Colon (tissue), 2 donors: ENCODE results near the gene TPGS1.

Experiments used
- FAIRE-seq: peaks from 2 replicates; lab custom pipeline; 2012; peaks lifted over from hg19 to GRCh38; lab: Jason Lieb, UNC
- donor health status: control.
- donor health status: control.

TPGS1 gene, protein sequence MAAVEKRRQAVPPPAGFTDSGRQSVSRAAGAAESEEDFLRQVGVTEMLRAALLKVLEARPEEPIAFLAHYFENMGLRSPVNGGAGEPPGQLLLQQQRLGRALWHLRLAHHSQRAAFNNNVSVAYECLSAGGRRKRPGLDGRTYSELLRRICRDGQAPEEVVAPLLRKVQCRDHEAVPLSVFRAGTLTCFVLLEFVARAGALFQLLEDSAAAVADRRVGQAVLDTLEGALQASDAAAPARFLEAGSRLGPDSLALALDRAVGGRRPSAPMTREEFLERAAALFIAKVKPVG

DNA sequence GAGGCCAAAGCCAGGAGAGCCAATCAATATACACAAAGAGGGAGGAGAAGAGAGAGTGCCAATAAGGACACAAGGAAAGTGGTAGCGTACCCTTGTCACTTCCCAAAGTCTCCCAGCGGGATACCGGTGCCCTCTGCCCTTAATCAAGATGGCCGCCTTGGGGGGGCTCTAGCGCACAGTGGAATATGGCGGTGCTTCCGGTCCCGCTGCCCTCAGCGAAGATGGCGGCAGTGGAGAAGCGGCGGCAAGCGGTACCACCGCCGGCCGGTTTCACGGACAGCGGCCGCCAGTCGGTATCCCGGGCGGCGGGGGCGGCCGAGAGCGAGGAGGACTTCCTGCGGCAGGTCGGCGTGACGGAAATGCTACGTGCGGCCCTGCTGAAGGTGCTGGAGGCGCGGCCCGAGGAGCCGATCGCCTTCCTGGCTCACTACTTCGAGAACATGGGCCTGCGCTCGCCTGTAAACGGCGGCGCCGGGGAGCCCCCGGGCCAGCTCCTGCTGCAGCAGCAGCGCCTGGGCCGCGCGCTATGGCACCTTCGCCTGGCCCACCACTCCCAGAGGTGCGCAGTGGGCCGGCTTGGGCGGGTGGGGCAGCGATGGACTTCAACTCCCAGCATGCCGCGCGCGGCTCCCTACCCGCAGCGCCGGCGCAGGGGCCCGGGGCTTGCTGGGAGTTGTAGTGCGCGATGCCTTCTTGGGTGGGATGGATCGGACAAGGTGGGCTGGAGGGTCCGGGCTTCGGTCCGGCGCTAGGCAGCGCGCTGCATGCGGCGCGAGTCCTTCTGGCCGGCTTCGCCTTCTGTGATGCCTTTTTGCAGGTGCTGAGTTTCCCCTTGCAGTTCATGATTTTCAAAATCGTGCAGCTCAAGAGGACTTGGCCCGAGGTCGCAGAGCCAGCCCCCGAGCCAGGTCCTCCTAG lies at the start of gene TPGS1:
TPGS1 (plus strand) TSS at position 212 of the 918 bp plus-strand sequence; CDS start at position 222, 10 bp downstream.
- no peak for FAIRE-seq

DNA sequence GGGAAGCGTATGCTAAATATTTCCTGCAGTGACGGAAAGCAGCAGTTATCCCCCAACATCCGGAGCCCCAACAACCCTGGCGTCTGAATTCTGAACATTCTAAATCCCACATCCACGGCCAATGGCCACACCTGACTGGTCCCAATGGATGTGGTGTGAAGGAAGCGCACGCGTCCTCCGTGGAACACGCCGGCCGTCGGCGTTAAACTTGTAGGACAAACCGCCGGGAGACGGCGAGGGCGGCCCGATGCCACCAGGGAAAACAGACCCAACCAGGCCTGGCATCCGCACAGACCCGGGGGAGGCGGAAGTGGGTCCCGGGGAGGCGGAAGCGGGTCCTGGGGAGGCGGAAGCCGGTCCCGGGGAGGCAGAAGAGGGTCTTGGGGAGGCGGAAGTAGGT lies 49.7 kb upstream of the TPGS1 start:
- FAIRE-seq, result no peak

DNA sequence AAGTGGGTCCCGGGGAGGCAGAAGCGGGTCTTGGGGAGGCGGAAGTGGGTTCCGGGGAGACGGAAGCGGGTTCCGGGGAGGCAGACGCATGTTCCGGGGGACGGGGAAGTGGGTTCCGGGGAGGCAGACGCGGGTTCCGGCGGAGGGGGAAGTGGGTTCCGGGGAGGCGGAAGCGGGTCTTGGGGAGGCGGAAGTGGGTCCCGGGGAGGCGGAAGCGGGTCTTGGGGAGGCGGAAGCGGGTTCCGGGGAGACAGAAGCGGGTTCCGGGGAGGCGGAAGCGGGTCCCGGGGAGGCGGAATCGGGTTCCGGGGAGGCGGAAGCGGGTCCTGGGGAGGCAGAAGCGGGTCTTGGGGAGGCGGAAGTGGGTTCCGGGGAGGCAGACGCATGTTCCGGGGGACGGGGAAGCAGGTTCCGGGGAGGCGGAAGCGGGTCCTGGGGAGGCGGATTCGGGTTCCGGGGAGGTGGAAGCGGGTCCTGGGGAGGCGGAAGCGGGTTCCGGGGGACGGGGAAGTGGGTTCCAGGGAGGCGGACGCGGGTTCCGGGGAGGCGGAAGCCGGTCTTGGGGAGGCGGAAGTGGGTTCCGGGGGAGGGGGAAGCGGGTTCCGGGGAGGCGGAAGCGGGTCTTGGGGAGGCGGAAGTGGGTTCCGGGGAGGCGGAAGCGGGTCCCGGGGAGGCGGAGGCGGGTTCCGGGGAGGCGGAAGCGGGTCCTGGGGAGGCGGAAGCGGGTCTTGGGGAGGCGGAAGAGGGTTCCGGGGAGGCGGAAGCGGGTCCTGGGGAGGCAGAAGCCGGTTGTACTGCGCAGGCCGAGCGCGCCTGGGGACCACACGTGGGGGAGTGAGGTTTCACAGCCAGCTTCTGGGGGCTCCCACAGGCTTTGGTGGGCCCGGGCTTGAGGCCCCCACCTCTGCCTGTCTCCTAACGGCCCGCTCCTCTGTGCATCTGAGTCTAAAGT lies 48.9 kb upstream of the TPGS1 start:
- FAIRE-seq, result no peak

DNA sequence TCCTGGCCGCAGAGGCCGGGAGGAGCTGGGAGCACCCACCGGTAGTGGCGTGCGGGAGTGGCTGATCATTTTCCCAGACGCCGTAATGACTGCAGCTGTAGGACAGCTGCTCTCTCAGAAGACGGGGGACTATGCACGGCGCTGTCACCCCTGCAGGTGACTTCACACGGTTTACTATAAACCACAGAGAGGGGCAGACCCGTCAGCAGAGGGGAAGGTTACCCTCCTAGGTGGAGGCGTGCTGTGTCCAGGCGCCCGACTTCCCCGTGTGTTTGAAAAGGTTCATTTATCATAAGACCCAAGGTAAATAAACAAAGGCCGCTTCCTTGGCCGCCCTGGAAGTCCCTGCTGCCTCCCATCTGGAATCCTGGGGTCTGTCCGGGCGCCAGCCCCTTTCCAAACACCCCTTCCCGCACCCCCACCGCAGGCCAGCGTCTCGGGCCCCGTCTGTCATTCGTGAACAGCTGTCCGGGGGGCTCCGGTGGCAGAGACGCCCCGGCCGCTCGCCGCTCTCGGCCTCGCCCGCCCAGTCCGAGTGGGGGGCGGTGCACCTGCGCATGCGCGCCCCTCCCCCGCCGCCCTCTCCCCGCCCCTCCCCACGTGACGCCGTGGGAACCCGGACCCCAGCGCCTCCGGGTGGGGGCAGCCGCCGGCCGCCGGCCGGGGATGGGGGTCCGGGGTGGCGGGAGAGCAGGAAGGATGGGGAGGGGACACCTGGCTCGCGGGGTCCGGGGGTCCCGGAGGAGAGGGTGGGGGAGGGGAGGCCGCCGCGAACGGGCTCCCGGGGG lies 47.4 kb upstream of the TPGS1 start:
- FAIRE-seq, result no peak

DNA sequence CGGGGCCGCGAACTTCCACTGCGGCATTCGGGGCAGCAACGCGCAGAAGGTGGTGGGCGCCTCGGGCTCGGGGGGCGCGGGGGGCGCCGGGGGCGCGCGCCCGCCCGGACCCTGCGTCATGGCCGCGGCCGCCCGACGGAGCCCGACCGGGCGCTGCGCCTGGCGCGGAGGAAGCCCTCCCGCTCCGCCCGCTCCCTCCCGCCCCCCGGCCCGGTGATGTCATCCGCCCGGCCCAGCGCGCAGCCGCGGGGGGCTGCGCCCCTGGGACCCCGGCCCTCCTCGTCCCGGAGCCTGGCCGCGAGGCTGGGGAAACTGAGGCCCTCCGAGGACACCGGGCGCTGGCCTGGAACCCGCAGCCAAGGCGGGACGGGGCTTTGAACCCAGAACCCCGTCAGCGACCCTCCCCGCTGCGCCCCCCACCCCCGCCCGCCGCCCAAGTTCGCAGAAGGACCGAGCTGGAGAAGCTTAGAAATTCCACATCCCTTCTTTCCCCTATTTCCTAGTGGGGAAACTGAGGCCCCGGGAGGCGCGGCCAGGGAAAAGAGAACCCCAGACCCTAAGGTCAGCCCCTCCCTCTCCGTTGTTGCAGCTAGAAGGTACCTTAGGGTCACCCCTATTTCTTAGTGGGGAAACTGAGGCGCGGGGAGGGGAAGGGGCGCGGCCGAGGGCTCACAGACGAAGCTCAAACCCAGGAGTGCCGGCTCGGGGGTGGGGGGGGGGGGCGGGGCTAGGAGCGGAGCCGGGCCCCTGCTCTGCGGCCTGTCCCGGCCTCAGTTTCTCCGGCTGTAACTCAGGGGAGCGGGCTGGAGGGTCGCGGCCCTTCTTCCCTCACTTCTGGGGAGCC lies 46.2 kb upstream of the TPGS1 start, which contains the start of gene SHC2:
SHC2 (minus strand) TSS at position 157 of the 844 bp plus-strand sequence; CDS start at position 120, 37 bp downstream.
- no peak for FAIRE-seq

DNA sequence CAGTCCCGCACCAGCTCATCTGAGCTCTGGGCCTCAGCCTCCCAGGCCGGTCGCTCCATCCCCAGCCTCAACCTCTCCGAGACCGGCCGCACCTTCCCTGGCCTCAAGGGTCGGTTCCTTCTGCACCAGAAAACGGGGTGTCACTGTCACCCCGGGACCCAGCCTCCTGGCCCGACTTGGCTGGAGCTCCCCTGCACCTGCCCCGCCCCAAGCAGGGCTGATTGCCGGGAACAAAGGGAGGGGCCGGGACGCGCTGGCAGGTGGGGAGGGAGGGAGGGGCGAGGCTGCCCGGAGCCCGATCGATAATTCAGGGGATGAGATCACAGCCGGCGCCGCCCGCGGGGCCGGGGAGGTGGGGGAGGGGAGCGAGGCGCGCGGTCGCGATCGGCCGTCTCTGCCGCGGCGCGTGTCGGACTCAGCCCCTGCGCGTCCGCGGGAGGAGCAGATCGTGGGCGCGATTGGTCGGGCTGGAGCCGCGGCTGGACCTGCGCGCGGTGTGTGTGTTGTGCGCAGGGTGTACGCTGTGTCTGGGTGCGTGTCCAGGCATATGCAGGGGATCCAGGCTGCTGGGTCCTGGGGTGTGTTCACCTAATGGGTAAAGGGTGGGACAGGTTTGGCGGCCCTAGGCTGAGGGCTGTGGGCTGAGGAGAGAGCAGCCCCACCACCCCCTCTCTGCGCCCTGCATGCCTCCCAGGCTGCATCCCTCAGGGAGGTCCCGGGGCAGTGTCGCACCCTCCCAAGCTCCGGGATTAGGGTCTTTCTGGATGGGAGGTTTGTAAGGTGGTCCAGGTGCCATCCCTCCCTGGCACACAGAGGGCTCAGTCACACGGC lies 45.4 kb upstream of the TPGS1 start:
- FAIRE-seq, result no peak

DNA sequence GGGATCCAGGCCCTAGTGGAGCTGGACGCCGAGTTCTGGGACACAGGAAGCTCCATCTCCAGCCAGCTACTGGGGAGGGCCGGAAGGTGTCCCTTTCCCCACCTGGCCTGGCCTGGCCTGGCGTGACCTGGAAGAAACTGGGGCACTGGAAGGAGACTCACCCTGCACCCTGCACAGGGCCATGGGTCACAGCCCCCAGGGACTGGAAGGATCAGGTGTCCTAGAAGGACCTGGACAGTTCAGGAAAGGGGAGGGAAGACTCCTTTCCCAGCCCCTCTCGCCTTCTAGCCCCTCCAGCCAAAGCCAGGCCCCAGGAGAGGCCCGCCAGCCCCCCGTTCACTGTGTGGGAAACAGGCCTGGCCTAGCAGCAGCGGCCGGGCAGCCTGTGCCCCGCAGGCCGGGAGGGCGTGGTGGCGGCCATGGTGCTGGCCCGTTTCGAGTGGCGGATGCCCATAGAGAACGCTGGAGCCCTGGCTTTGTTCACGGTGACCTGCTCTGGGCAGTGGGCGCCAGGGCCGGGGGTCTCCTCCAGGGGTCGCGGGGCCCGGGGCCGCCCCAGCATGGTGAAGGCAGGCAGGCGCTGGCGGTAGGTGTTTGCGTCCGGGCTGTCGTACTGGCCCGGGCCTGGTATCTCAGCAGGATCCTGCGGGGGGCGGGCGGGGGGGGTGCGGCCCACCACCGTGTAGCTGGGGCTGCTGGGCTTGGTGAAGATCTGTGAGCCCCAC lies 43.7 kb upstream of the TPGS1 start:
- FAIRE-seq, result no peak

DNA sequence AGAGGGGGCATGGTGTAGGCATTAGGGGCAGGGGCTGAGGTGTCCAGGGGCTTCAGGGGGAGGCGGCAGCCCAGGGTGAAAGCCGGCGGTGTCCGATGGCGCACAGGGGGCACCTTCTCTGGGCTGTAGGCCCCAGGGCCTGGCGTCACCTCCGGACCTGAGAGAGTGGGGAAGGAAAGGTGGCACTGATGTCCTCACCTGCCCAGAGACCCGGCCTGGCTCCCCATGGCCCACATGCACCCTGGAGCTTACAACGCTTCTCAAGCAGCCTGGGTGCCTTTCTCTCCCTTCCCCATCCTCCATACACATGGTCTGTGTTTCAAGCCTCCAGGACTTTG lies 43.1 kb upstream of the TPGS1 start:
- no peak for FAIRE-seq

DNA sequence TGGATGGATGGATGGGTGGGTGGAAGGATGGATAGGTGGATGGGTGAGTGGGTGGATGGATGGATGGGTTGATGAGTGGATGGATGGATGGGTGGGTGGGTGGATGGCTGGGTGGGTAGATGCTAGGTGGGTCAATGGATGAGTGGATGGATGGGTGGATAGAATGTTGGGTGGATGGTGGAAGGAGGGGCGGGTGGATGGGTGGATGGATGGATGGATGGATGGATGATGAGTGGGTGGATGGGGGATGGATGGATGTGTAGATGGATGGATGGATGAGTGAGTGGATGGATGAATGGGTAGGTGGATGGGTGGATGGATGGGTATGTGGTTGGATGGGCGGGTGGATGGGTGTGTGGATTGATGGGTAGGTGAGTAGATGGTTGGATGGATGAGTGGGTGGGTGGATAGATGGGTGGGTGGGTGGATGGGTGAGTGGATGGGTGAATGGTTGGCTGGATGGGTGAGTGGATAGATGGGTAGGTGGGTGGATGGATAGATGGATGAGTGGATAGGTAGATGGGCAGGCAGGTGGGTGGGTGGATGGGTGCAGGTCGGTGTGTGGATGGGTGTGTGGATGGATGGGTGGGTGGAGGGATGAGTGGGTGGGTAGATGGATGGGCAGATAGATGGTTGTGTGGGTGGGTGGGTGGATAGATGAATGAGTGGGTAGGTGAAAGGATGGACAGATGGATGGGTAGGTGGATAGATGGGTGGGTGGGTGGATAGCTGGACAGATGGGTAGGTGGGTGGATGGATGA lies 42.1 kb upstream of the TPGS1 start:
- no peak for FAIRE-seq

DNA sequence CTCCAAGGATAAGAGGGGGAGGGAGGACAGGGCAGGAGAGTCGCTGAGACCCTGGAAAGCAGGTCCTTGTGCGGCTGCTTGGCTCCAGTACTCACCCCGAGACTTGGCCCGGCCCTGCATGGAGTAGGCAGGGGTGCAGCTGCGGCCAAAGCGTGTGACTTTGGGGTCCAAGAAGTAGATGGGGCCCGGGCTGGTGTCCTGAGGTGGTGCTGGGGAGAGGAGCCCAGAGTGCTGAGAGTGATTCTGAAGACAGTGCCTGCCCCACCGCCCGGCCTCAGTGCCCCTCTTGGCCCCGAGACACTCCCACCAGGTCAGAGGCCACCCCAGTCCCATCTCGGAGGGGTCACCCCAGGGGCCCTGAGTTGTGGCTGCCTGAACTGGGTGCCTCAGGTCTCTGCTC lies 39.7 kb upstream of the TPGS1 start:
- no peak for FAIRE-seq

DNA sequence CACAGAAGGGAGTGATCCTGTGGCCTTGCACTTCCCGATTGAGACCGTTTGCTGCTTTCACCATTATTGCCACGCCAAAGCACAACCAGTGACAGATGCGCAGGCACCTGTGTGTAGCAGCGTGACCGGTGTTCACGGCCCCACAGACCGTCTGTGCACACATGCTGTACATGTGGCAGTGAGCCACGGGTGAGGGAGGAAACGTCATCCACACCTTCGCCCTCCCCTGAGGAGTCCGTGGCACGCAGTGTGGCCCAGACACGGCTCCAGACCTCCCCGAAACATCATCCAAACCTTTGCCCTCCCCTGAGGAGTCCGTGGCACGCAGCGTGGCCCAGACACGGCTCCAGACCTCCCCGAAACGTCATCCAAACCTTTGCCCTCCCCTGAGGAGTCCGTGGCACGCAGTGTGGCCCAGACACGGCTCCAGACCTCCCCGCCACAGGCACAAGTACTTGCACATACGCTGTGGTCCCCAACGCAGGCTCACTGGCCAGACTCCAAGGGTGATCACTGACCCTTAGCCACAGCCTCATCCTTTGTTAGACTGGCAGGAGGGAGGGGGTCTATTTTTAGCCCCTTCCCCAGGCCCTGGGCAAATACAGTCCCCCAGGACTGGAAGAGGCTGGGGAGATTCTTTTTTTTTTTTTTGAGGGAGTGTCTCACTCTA lies 38.6 kb upstream of the TPGS1 start:
- FAIRE-seq, result no peak

DNA sequence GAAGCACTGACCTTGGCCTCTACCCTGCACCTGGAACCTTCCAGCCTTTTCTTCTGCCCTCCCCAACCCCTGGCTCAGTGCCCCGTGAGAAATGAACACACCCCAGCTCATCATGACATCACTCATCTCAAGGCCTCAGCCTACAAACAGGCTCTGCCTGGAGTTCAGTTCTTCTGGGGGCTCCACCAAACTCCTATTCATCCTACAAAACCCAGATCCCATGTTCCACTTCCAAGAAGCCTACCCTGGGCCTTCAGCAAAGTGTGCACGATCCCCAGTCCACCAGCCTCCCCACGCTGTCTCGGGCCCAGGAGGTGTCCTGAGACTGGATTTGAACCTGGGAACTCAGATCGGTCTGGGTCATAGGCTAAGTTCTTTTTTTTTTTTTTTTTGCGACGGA lies 37.5 kb upstream of the TPGS1 start:
- FAIRE-seq, result no peak

DNA sequence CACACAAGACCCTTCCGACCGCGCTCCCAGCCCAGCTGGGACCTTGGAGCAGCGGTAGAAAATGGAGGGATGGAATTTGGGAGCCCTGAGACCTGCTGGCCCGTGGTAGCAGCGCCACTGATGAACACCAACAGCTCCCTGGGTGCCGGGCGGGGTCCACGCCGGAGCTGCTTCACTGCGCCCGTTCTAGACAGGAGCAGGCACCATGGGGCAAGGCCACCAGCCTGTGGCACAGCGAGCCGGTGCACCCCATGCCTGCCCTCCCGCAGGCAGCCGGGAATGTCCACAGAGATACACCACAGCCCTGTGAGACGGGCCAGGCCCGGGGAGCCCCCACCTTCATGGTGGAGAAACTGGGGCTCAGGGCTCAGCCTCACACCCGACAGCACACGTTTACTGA lies 36.6 kb upstream of the TPGS1 start:
- FAIRE-seq, result no peak

DNA sequence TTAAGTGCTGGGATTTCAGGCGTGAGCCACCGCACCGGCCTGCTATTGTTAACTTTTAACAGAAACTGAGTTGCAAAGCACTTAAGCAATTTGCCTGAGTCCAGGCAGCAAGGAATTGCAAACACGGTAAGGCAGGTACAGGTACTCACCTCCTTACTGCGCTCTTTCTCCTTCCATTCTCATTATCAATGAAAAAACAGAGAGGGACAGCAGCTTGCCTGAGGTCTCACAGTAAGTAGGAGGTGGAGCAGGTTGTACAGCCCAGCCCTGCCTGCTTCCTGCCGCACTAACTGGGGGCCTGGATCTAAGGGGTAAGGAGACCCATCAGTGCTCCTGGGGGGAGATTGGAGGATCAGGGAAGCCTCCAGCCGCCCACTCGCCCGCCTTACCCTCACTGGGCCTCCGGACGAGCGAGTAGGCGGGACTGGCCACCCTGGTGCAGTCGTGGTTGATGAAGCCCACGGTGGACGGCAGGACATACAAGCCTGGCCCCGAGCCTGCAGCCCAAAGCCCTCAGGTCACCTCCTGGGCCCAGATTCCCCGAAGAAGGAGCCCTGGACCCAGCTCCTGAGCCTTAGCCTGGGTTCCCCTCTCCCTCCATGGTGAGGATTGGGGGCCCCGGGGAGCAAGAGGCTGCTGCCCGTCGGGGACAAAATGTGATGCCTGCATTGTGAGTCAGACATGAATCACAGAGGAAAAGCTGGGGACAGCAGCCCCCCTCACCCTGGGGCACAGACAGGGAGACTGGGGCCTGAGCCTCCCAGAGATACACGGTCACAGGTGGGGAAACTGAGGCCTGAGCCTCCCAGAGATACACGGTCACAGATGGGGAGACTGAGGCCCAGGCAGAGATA lies 35.1 kb upstream of the TPGS1 start:
- FAIRE-seq, result no peak

DNA sequence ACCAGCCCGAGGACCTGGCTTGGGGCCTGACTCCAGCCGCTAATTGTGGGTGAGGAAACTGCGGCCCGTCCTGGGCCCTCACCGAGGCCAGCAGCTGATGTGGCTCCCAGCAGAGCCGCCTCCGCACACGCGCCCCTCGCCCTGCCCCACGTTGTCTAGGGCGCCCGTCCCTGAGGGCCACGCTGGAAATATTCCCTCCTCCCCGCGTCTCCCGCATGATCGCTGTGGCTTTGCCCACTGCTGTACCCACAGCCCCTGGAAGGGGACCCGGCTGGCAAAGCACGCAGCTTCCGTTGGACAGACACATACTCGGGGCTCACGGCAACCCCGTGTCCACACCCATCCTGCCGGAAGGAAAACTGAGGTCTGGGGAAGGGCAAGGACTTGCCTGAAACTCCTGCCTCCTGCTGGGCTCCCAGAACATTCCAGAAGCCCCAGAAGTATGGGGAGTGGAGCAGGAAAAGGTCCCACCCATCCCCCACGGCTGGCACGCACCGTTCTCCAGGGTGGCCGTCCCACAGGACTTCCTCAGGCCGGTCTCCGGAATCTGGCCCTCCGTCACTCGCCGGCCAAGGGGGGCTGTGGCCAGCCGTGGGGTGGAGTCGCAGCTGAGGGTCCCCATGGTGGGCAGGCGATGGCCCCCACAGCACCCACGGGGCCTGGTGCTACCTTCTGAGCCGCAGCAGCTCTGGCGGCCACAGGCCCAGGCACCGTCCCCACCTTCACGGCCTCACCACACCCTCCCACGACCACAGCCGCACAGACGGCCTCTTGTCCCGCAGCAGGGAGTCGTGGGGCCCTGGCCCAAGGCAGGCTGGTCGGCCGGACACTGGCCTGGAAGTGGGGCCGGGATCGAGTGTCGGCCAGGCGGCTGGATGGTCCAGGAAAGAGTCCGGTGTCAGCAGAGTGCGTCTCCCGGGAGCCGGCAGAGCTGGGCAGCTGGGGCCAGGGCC lies 32.9 kb upstream of the TPGS1 start:
- FAIRE-seq, result no peak
